Activated CD4-positive, alpha-beta T cell treated with anti-CD3 and anti-CD28 coated beads, Interleukin-2, amount 10 ng/mL, durations not matched to agents 24 days and 14 days (primary cell): ENCODE results near the gene PRAMEF8. TPM values are rescaled to one million over a fixed set of nuclear protein-coding genes. Genes with fewer than 3 reads are reported as not detected.
"Not testable (repeated sequence)": the region's sequence is repeated elsewhere in the genome, so short reads cannot be mapped to it uniquely, and the experiment has no call there.

Experiments
- DNase-seq: peaks from one replicate; pipeline ENCODE4 v3.0.0; 2022
- H3K27ac Mint-ChIP-seq: one replicate; pipeline ENCODE4 v1.8.0; 2022; ENCODE audit warnings: mild to moderate bottlenecking, mixed read lengths
- H3K27me3 Mint-ChIP-seq: one replicate; pipeline ENCODE4 v1.8.0; 2022; ENCODE audit warnings: mixed read lengths
- H3K36me3 Mint-ChIP-seq: one replicate; pipeline ENCODE4 v1.8.0; 2022; ENCODE audit warnings: low read depth, mild to moderate bottlenecking, mixed read lengths
- H3K4me1 Mint-ChIP-seq: one replicate; pipeline ENCODE4 v1.8.0; 2021; ENCODE audit warnings: mixed read lengths
- H3K4me3 Mint-ChIP-seq: one replicate; pipeline ENCODE4 v1.8.0; 2022; ENCODE audit warnings: mild to moderate bottlenecking, moderate library complexity, mixed read lengths
- H3K9me3 Mint-ChIP-seq: one replicate; pipeline ENCODE4 v1.8.0; 2021; ENCODE audit warnings: mixed read lengths
- intact Hi-C: fragments of 100-400 bp; cut with micrococcal nuclease; formaldehyde crosslinking; loops from one replicate; pipeline ENCODE4 v1.15.1; 2023
- total RNA-seq: library from RNA; stranded (reverse); gene quantifications from 2 replicates; pipeline ENCODE4 v1.2.3, GENCODE V29; 2022

PRAMEF8 gene
- total RNA-seq: not detected in 2 replicates

- H3K27ac Mint-ChIP-seq, H3K27me3 Mint-ChIP-seq, H3K36me3 Mint-ChIP-seq, H3K4me3 Mint-ChIP-seq, H3K4me1 Mint-ChIP-seq, H3K9me3 Mint-ChIP-seq, intact Hi-C loops, DNase-seq: not testable (repeated sequence)
Measured at GRCh38 chr1:13285037-13285436, at the start of gene PRAMEF8. PRAMEF8 (minus strand) TSS chr1:13285137; CDS start chr1:13284091, 1,046 bp downstream.

- H3K9me3 Mint-ChIP-seq, H3K27ac Mint-ChIP-seq, intact Hi-C loops, H3K4me1 Mint-ChIP-seq, H3K27me3 Mint-ChIP-seq, H3K4me3 Mint-ChIP-seq, H3K36me3 Mint-ChIP-seq, DNase-seq: not testable (repeated sequence)
Measured at GRCh38 chr1:13315281-13315680, 30.3 kb upstream of the PRAMEF8 start, which contains the start of gene PRAMEF15. PRAMEF15 (plus strand) TSS chr1:13315581; CDS start chr1:13318408, 2,827 bp downstream.

GRCh38 chr1:13303239-13303638, 18.3 kb upstream of the PRAMEF8 start, which contains the start of gene PRAMEF33:
PRAMEF33 (plus strand) TSS chr1:13303539; CDS start chr1:13305955, 2,416 bp downstream.
- H3K4me3 Mint-ChIP-seq, H3K27me3 Mint-ChIP-seq, H3K36me3 Mint-ChIP-seq, H3K4me1 Mint-ChIP-seq, H3K27ac Mint-ChIP-seq, DNase-seq, H3K9me3 Mint-ChIP-seq, intact Hi-C loops: not testable (repeated sequence)

- DNase-seq, H3K36me3 Mint-ChIP-seq, H3K4me1 Mint-ChIP-seq, H3K9me3 Mint-ChIP-seq, H3K27me3 Mint-ChIP-seq, H3K4me3 Mint-ChIP-seq, H3K27ac Mint-ChIP-seq, intact Hi-C loops: not testable (repeated sequence)
Measured at GRCh38 chr1:13302197-13302596, 17.3 kb upstream of the PRAMEF8 start.

GRCh38 chr1:13298699-13299098, 13.8 kb upstream of the PRAMEF8 start:
- H3K27me3 Mint-ChIP-seq, H3K9me3 Mint-ChIP-seq, intact Hi-C loops, H3K36me3 Mint-ChIP-seq, H3K4me3 Mint-ChIP-seq, H3K27ac Mint-ChIP-seq, H3K4me1 Mint-ChIP-seq, DNase-seq: not testable (repeated sequence)

GRCh38 chr1:13297216-13297931, 12.4 kb upstream of the PRAMEF8 start:
- intact Hi-C loops, DNase-seq, H3K27me3 Mint-ChIP-seq, H3K27ac Mint-ChIP-seq, H3K4me1 Mint-ChIP-seq, H3K4me3 Mint-ChIP-seq, H3K36me3 Mint-ChIP-seq, H3K9me3 Mint-ChIP-seq: not testable (repeated sequence)

GRCh38 chr1:13289030-13289429, 4.1 kb upstream of the PRAMEF8 start:
- H3K27ac Mint-ChIP-seq, H3K4me1 Mint-ChIP-seq, intact Hi-C loops, H3K9me3 Mint-ChIP-seq, H3K36me3 Mint-ChIP-seq, H3K27me3 Mint-ChIP-seq, DNase-seq, H3K4me3 Mint-ChIP-seq: not testable (repeated sequence)

GRCh38 chr1:13279617-13280016, 5.3 kb downstream of the PRAMEF8 start:
- intact Hi-C loops, H3K4me1 Mint-ChIP-seq, H3K27me3 Mint-ChIP-seq, H3K4me3 Mint-ChIP-seq, H3K27ac Mint-ChIP-seq, H3K9me3 Mint-ChIP-seq, H3K36me3 Mint-ChIP-seq, DNase-seq: not testable (repeated sequence)

- H3K4me3 Mint-ChIP-seq, H3K4me1 Mint-ChIP-seq, H3K36me3 Mint-ChIP-seq, DNase-seq, intact Hi-C loops, H3K27me3 Mint-ChIP-seq, H3K27ac Mint-ChIP-seq, H3K9me3 Mint-ChIP-seq: not testable (repeated sequence)
Measured at GRCh38 chr1:13277016-13277415, 7.9 kb downstream of the PRAMEF8 start.

- not testable (repeated sequence) for H3K27ac Mint-ChIP-seq
Measured at GRCh38 chr1:13265124-13265523, 19.8 kb downstream of the PRAMEF8 start.

GRCh38 chr1:13253898-13254297, 31.0 kb downstream of the PRAMEF8 start, which contains the start of gene PRAMEF5:
PRAMEF5 (plus strand) TSS chr1:13254198; CDS start chr1:13259269, 5,071 bp downstream.
- DNase-seq, intact Hi-C loops, H3K4me1 Mint-ChIP-seq, H3K36me3 Mint-ChIP-seq, H3K4me3 Mint-ChIP-seq, H3K9me3 Mint-ChIP-seq, H3K27me3 Mint-ChIP-seq, H3K27ac Mint-ChIP-seq: not testable (repeated sequence)

More at GRCh38 chr1:13265124-13265523, 19.8 kb downstream of the PRAMEF8 start:
- intact Hi-C loops, H3K4me3 Mint-ChIP-seq, H3K9me3 Mint-ChIP-seq, H3K4me1 Mint-ChIP-seq, H3K36me3 Mint-ChIP-seq, H3K27me3 Mint-ChIP-seq, DNase-seq: not testable (repeated sequence)

GRCh38 chr1:13247122-13247521, 37.8 kb downstream of the PRAMEF8 start:
- H3K36me3 Mint-ChIP-seq: not testable (repeated sequence)

GRCh38 chr1:13246554-13246871, 38.4 kb downstream of the PRAMEF8 start:
- H3K36me3 Mint-ChIP-seq, H3K4me3 Mint-ChIP-seq, H3K27me3 Mint-ChIP-seq, H3K4me1 Mint-ChIP-seq, H3K27ac Mint-ChIP-seq, H3K9me3 Mint-ChIP-seq, intact Hi-C loops: not testable (repeated sequence)
- DNase-seq: peak; percentile 47

More at GRCh38 chr1:13247122-13247521, 37.8 kb downstream of the PRAMEF8 start:
- H3K27me3 Mint-ChIP-seq, H3K4me3 Mint-ChIP-seq, H3K9me3 Mint-ChIP-seq, H3K27ac Mint-ChIP-seq, intact Hi-C loops, H3K4me1 Mint-ChIP-seq: not testable (repeated sequence)
- peak; percentile 45 for DNase-seq

GRCh38 chr1:13245841-13246553, 38.9 kb downstream of the PRAMEF8 start:
- H3K36me3 Mint-ChIP-seq, H3K4me1 Mint-ChIP-seq, H3K9me3 Mint-ChIP-seq, H3K27me3 Mint-ChIP-seq, H3K4me3 Mint-ChIP-seq, intact Hi-C loops, H3K27ac Mint-ChIP-seq: not testable (repeated sequence)
- DNase-seq: peak; percentile 48
